NT2/D1 (cell line): Measurements from ENCODE around the gene KCNK6.
"Not testable (repeated sequence)": the region's sequence is repeated elsewhere in the genome, so short reads cannot be mapped to it uniquely, and the experiment has no call there.

Experiments used
- YY1 ChIP-seq: IDR thresholded peaks from 2 replicates; pipeline ENCODE4 v1.6.1; 2011; ENCODE audit not compliant: insufficient read length, insufficient read depth
- ZNF274 ChIP-seq: IDR thresholded peaks from 2 replicates; pipeline ENCODE4 v1.6.1; 2011; ENCODE audit warnings: mild to moderate bottlenecking, low read depth, low read length

GRCh38 chr19:38339011-38339410, 19.4 kb downstream of the KCNK6 start:
- not testable (repeated sequence) for TF ChIP-seq YY1, ZNF274
